ENCODE results near the gene PUS7. TPM values are rescaled to one million over a fixed set of nuclear protein-coding genes. Genes with fewer than 3 reads are reported as not detected.
"Not testable (repeated sequence)": the region's sequence is repeated elsewhere in the genome, so short reads cannot be mapped to it uniquely, and the experiment has no call there.

The PUS7 gene
- total RNA-seq, 1 donor from 2014 or later = 17.8 TPM

DNA sequence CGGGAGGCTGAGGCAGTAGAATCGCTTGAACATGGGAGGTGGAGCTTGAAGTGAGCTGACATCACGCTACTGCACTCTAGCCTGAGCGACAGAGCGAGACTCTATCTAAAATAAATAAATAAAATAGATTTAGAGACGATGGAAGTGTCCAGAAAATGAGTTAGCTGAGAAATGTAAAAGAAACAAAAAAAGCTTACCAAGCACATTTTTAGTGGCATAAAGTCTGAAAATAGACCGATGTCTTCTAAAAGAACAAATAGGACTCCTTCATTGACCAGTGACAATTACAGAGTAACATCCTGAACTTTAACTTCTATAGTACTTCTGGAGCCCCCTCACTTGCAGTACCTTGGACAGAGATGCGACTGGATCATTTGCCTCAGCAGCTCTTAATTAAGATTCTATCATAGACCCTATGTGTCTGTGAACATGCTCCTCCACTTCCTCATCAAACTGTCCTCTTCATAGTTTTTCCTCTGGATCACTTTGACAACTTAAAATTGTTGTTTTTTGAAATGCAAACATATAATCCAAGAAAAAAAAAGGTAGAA, 108.1 kb downstream of the PUS7 start:
- CTCF ChIA-PET = no interaction called here
- H3K4me1 Mint-ChIP-seq = peaks cover 3% of the 10 kb centered on the region
- TF ChIP-seq, protein P1, sequence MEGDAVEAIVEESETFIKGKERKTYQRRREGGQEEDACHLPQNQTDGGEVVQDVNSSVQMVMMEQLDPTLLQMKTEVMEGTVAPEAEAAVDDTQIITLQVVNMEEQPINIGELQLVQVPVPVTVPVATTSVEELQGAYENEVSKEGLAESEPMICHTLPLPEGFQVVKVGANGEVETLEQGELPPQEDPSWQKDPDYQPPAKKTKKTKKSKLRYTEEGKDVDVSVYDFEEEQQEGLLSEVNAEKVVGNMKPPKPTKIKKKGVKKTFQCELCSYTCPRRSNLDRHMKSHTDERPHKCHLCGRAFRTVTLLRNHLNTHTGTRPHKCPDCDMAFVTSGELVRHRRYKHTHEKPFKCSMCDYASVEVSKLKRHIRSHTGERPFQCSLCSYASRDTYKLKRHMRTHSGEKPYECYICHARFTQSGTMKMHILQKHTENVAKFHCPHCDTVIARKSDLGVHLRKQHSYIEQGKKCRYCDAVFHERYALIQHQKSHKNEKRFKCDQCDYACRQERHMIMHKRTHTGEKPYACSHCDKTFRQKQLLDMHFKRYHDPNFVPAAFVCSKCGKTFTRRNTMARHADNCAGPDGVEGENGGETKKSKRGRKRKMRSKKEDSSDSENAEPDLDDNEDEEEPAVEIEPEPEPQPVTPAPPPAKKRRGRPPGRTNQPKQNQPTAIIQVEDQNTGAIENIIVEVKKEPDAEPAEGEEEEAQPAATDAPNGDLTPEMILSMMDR (IDR thresholded peaks at IDR 0.05) = no peak
- H3K27me3 Mint-ChIP-seq = no peaks in the 10 kb centered on the region
- no peak overlapping the region for H3K27ac Mint-ChIP-seq
- H3K4me3 Mint-ChIP-seq = no peak overlapping the region
- intact Hi-C loops (cut with micrococcal nuclease) = no loop called here
- no peak for DNase-seq
- H3K36me3 Mint-ChIP-seq (ENCODE audit: low read depth) = no peaks in the 10 kb centered on the region
- H3K9me3 Mint-ChIP-seq = no peaks in the 10 kb centered on the region
- POLR2A ChIA-PET = no interaction called here
- ATAC-seq (ENCODE audit: low read depth) = no peak

DNA sequence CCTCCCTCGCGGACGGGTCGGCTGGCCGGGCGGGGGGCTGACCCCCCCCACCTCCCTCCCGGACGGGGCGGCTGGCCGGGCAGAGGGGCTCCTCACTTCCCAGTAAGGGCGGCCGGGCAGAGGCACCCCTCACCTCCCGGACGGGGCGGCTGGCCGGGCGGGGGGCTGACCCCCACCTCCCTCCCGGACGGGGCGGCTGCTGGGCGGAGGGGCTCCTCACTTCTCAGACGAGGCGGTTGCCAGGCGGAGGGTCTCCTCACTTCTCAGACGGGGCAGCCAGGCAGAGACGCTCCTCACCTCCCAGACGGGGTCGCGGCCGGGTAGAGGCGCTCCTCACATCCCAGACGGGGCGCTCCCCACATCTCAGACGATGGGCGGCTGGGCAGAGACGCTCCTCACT, 111.3 kb downstream of the PUS7 start:
- H3K27me3 Mint-ChIP-seq; CTCF ChIA-PET; DNase-seq; H3K36me3 Mint-ChIP-seq (ENCODE audit: low read depth); intact Hi-C loops (cut with micrococcal nuclease); POLR2A ChIA-PET; H3K9me3 Mint-ChIP-seq; H3K27ac Mint-ChIP-seq; ATAC-seq (ENCODE audit: low read depth); H3K4me1 Mint-ChIP-seq; H3K4me3 Mint-ChIP-seq: not testable (repeated sequence)

DNA sequence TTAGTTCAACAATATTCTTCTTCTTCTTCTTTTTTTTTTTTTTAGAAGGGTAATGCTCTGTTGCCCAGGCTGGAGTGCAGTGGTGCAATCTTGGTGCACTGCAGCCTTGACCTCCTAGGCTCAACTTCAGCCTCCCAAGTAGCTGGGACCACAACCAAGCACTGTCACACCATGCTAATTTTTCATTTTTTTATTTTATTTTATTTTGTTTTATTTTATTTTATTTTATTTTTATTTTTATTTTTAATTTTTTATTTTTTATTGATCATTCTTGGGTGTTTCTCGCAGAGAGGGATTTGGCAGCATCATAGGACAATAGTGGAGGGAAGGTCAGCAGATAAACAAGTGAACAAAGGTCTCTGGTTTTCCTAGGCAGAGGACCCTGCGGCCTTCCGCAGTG, 112.3 kb downstream of the PUS7 start:
- DNase-seq; H3K27ac Mint-ChIP-seq; H3K36me3 Mint-ChIP-seq (ENCODE audit: low read depth); H3K9me3 Mint-ChIP-seq; H3K4me1 Mint-ChIP-seq; ATAC-seq (ENCODE audit: low read depth); H3K4me3 Mint-ChIP-seq; H3K27me3 Mint-ChIP-seq; POLR2A ChIA-PET; intact Hi-C loops (cut with micrococcal nuclease): not testable (repeated sequence)
- CTCF ChIA-PET = interaction anchor here (0.8 kb wide), 1 partner anchor 9 kb away, joined by 3 read pairs; no protein-coding TSS in a partner anchor

DNA sequence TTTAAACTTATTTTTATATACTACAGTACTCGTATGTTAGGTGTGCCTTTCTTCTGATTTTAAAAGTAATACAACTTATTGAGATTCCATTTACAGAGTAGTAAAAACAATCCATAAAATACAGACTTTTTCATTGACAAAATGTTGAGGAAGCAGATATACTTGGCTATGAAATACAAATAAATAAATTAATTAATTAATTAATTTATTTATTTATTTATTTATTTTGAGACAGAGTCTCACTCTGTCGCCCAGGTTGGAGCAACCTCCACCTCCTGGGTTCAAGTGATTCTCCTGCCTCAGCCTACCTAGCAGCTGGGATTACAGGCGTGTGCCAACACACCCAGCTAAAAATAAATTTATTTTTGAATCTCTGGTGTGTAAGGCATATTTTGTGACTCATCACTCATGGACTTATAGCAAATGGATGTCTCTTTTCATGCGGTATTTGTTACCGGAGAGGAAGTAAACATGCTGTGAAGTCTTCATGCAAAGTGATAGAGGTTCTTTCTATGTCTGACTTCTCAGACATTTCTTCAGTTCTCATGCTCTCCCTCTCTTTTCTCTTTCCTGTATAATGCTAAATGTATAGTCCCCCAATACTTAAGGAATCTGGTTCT, 113.2 kb downstream of the PUS7 start:
- Mint-ChIP-seq H3K9me3 (no peaks in the 10 kb centered on the region), H3K36me3 (ENCODE audit: low read depth) (no peaks in the 10 kb centered on the region), H3K4me1 (peaks cover 2% of the 10 kb centered on the region), H3K27ac (no peak overlapping the region), H3K27me3 (no peaks in the 10 kb centered on the region), H3K4me3 (no peak overlapping the region)
- CTCF ChIA-PET = no interaction called here
- POLR2A ChIA-PET = no interaction called here
- no peak for ATAC-seq (ENCODE audit: low read depth)
- TF ChIP-seq, protein P1 (IDR thresholded peaks at IDR 0.05) = no peak
- intact Hi-C loops (cut with micrococcal nuclease) = no loop called here
- DNase-seq = no peak

Other genes with a start within 250 kb of the PUS7 start
- gene SRPK2, start 133.3 kb downstream of the PUS7 start, total RNA-seq = 52.2 and 59.2 TPM in 2 replicates
- gene RINT1, start 9.9 kb upstream of the PUS7 start, total RNA-seq = 31.1 and 35.5 TPM in 2 replicates
- not detected in 2 replicates for gene EFCAB10, start 59.2 kb upstream of the PUS7 start, total RNA-seq